ENCODE data around the gene AP3B1.

DNA sequence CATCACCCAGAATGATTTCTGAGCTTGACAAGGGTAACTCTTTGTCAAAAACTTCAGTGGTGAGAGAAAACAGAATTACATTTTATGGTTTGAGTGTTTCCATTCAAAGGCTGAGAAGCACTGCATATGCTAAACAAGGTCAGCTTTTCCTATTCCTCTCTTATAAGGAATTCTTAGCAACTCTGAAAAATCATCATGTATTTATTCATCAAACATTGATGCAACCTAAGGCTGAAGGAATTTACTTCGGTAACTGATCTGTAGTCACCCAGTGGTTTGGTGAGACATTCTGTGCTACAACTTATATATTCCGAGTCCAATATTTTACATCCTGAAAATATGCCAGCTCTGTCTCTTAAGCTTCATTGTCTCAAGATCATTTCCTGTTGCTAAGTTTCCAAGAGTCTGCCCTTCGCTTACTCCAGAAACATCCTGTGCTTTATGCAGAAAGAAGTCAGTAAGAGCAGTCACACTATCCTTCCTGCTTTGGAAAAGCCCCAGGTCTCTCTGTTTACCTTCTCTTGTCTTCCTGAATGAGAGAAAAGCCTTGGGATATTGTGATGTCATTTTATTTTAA, 341.8 kb downstream of the AP3B1 start:
- TF ChIP-seq, protein P1, sequence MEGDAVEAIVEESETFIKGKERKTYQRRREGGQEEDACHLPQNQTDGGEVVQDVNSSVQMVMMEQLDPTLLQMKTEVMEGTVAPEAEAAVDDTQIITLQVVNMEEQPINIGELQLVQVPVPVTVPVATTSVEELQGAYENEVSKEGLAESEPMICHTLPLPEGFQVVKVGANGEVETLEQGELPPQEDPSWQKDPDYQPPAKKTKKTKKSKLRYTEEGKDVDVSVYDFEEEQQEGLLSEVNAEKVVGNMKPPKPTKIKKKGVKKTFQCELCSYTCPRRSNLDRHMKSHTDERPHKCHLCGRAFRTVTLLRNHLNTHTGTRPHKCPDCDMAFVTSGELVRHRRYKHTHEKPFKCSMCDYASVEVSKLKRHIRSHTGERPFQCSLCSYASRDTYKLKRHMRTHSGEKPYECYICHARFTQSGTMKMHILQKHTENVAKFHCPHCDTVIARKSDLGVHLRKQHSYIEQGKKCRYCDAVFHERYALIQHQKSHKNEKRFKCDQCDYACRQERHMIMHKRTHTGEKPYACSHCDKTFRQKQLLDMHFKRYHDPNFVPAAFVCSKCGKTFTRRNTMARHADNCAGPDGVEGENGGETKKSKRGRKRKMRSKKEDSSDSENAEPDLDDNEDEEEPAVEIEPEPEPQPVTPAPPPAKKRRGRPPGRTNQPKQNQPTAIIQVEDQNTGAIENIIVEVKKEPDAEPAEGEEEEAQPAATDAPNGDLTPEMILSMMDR (IDR thresholded peaks at IDR 0.05), result no peak
- no peak for TF ChIP-seq POLR2A (IDR thresholded peaks at IDR 0.05)
